Left lung (tissue), 10 donors: Measurements from ENCODE around the gene FCHSD2. TPM values are rescaled to one million over a fixed set of nuclear protein-coding genes. Genes with fewer than 3 reads are reported as not detected.

Experiments
- ATAC-seq: fragments of 200-7000 bp; cut with Tn5 transposase; one replicate; pipeline ENCODE4 v1.9.1; 2020; ENCODE audit warnings: moderate library complexity
- DNase-seq, 4 donors: peaks; one replicate each; pipeline ENCODE4 v3.0.0-alpha.2; 2013 to 2020
- H3K27ac ChIP-seq, 2 donors: fragments of 200-600 bp; sonication (generic) in 1 of 2; one replicate each; pipeline versions ENCODE4 v1.5.0 to v1.8.0; 2020 to 2021
- H3K27me3 ChIP-seq, 2 donors: fragments of 200-600 bp; sonication (generic) in 1 of 2; one replicate each; pipeline versions ENCODE4 v1.5.0 to v1.8.0; 2020 to 2021
- H3K36me3 ChIP-seq, 2 donors: fragments of 200-600 bp; sonication (generic) in 1 of 2; one replicate each; pipeline versions ENCODE4 v1.5.0 to v1.8.0; 2020 to 2021
- H3K4me1 ChIP-seq, 2 donors: fragments of 200-600 bp; one replicate each; pipeline ENCODE4 v1.8.0; 2021
- H3K4me3 ChIP-seq, 2 donors: fragments of 200-600 bp; sonication (generic) in 1 of 2; one replicate each; pipeline versions ENCODE4 v1.5.0 to v1.8.0; 2020 to 2021; ENCODE audit warnings: mild to moderate bottlenecking in 1 of 2
- H3K9me3 ChIP-seq, 2 donors: fragments of 200-600 bp; sonication (generic) in 1 of 2; one replicate each; pipeline versions ENCODE4 v1.5.0 to v1.8.0; 2020 to 2021
- CTCF ChIP-seq, 2 donors: fragments of 200-600 bp; sonication (generic) in 1 of 2; IDR thresholded peaks; one replicate each; pipeline versions ENCODE4 v1.5.0 to v1.8.0; 2021; ENCODE audit warnings: antibody characterized with exemption in 2 of 2
- intact Hi-C, 2 donors: fragments of 100-400 bp; cut with DNase I; formaldehyde crosslinking; loops; one replicate each; pipeline versions ENCODE4 v1.11.2 to v1.14.2; 2022
- polyA plus RNA-seq, 6 donors: library from polyadenylated mRNA; unstranded; fragments of 120-200 nt; gene quantifications; one replicate each; pipeline ENCODE4 v1.2.1, GENCODE V29; 2013; ENCODE audit not compliant: insufficient read length in 6 of 6
- total RNA-seq, 2 donors: library from RNA; stranded (reverse); fragmentation: NEBNext Ultra II Directional; extraction: Animal tissue kit (Norgen Biotek cat#: 25700); gene quantifications; one replicate each; pipeline ENCODE4 v1.2.1, GENCODE V29; 2021
- donor health status: DM: no; HTN: yes; CAD: no.
- donor health status: DM: no; HTN: no; CAD: no.

FCHSD2 gene
- total and polyA plus RNA-seq, 8 donors: 46.2 to 58.2 (median 48.5) TPM

GRCh38 chr11:72841397-72841796 lies 300.7 kb downstream of the FCHSD2 start:
- Histone ChIP-seq H3K27me3 (no peaks in the 10 kb centered on the region), H3K4me1 (peaks cover 0 to 14% of the 10 kb centered on the region in 2 donors), H3K9me3 (no peaks in the 10 kb centered on the region), H3K4me3 (no peak overlapping the region), H3K36me3 (peaks cover 5 to 81% of the 10 kb centered on the region in 2 donors), H3K27ac (no peak overlapping the region)
- no peak for TF ChIP-seq CTCF (IDR thresholded peaks at IDR 0.05)
- no peak for ATAC-seq
- intact Hi-C loops: no loop called here
- no peak for DNase-seq

- Histone ChIP-seq H3K27me3 (no peaks in the 10 kb centered on the region), H3K27ac (no peak overlapping the region), H3K4me3 (no peak overlapping the region), H3K36me3 (peaks cover 5 to 81% of the 10 kb centered on the region in 2 donors), H3K4me1 (peaks cover 0 to 20% of the 10 kb centered on the region in 2 donors), H3K9me3 (no peaks in the 10 kb centered on the region)
- intact Hi-C loops: no loop called here
- DNase-seq (no peak), ATAC-seq (no peak)
- TF ChIP-seq CTCF (IDR thresholded peaks at IDR 0.05): no peak
These were observed 301.3 kb downstream of the FCHSD2 start for GRCh38 chr11:72840780-72841179.

GRCh38 chr11:72838691-72839305 lies 303.3 kb downstream of the FCHSD2 start:
- Histone ChIP-seq H3K4me1 (peaks cover 0 to 39% of the 10 kb centered on the region in 2 donors), H3K36me3 (peaks cover 5 to 73% of the 10 kb centered on the region in 2 donors), H3K9me3 (no peaks in the 10 kb centered on the region), H3K4me3 (no peak overlapping the region), H3K27ac (peak overlapping the region in 1 of 2 donors; percentile 18), H3K27me3 (no peaks in the 10 kb centered on the region)
- DNase-seq: no peak
- intact Hi-C loops: loop anchor here in 1 of 2 donors (10.0 kb wide), 1 partner anchor 336 kb away; no protein-coding TSS in a partner anchor
- TF ChIP-seq CTCF (IDR thresholded peaks at IDR 0.05): no peak
- no peak for ATAC-seq

GRCh38 chr11:72836111-72836510 lies 306.0 kb downstream of the FCHSD2 start:
- no peak for ATAC-seq
- peaks cover 2 to 64% of the 10 kb centered on the region in 2 donors for H3K4me1 ChIP-seq
- H3K9me3 ChIP-seq: no peaks in the 10 kb centered on the region
- peak in 1 of 4 donors; percentile 48 for DNase-seq
- intact Hi-C loops: loop anchor here in 1 of 2 donors (10.0 kb wide), 1 partner anchor 339 kb away; no protein-coding TSS in a partner anchor
- H3K27ac ChIP-seq: peak overlapping the region; percentile 19 to 74
- H3K4me3 ChIP-seq: no peak overlapping the region
- peaks cover 5 to 64% of the 10 kb centered on the region in 2 donors for H3K36me3 ChIP-seq
- H3K27me3 ChIP-seq: no peaks in the 10 kb centered on the region
- no peak for TF ChIP-seq CTCF (IDR thresholded peaks at IDR 0.05)

- H3K27ac ChIP-seq: peak overlapping the region; percentile 48 to 74
- peaks cover 5 to 63% of the 10 kb centered on the region in 2 donors for H3K36me3 ChIP-seq
- no peaks in the 10 kb centered on the region for H3K9me3 ChIP-seq
- no peak overlapping the region for H3K4me3 ChIP-seq
- no peaks in the 10 kb centered on the region for H3K27me3 ChIP-seq
- intact Hi-C loops: loop anchor here (5.0 to 10.0 kb wide), 2 partner anchors 340 to 342 kb away; no protein-coding TSS in a partner anchor
- no peak for TF ChIP-seq CTCF (IDR thresholded peaks at IDR 0.05)
- DNase-seq (no peak), ATAC-seq (no peak)
- H3K4me1 ChIP-seq: peaks cover 2 to 64% of the 10 kb centered on the region in 2 donors
These were observed 307.2 kb downstream of the FCHSD2 start for GRCh38 chr11:72834905-72835304.
